ENCODE data around the gene CACNA2D4.

Gene CACNA2D4

GRCh38 chr12:1837541-1838204 is 80.8 kb downstream of the CACNA2D4 start:
- TF ChIP-seq, protein P1, sequence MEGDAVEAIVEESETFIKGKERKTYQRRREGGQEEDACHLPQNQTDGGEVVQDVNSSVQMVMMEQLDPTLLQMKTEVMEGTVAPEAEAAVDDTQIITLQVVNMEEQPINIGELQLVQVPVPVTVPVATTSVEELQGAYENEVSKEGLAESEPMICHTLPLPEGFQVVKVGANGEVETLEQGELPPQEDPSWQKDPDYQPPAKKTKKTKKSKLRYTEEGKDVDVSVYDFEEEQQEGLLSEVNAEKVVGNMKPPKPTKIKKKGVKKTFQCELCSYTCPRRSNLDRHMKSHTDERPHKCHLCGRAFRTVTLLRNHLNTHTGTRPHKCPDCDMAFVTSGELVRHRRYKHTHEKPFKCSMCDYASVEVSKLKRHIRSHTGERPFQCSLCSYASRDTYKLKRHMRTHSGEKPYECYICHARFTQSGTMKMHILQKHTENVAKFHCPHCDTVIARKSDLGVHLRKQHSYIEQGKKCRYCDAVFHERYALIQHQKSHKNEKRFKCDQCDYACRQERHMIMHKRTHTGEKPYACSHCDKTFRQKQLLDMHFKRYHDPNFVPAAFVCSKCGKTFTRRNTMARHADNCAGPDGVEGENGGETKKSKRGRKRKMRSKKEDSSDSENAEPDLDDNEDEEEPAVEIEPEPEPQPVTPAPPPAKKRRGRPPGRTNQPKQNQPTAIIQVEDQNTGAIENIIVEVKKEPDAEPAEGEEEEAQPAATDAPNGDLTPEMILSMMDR (conservative IDR thresholded peaks at IDR 0.05) = no peak
- no peak for TF ChIP-seq ZFX (IDR thresholded peaks at IDR 0.05)
- no peak overlapping the region for H3K27ac ChIP-seq

- no peak overlapping the region for H3K27ac ChIP-seq
- TF ChIP-seq, protein P1 (conservative IDR thresholded peaks at IDR 0.05) = no peak
- TF ChIP-seq ZFX (IDR thresholded peaks at IDR 0.05) = no peak
These were observed 81.5 kb downstream of the CACNA2D4 start for GRCh38 chr12:1836854-1837421.

- TF ChIP-seq, protein P1 (conservative IDR thresholded peaks at IDR 0.05) = no peak
- no peak for TF ChIP-seq ZFX (IDR thresholded peaks at IDR 0.05)
- H3K27ac ChIP-seq = no peak overlapping the region
These were observed 82.1 kb downstream of the CACNA2D4 start for GRCh38 chr12:1836241-1836803.

GRCh38 chr12:1835211-1836131 is 83.0 kb downstream of the CACNA2D4 start:
- TF ChIP-seq, protein P1 (conservative IDR thresholded peaks at IDR 0.05) = no peak
- TF ChIP-seq ZFX (IDR thresholded peaks at IDR 0.05) = no peak
- no peak overlapping the region for H3K27ac ChIP-seq

GRCh38 chr12:1834186-1834925 is 84.1 kb downstream of the CACNA2D4 start:
- no peak overlapping the region for H3K27ac ChIP-seq

DNA sequence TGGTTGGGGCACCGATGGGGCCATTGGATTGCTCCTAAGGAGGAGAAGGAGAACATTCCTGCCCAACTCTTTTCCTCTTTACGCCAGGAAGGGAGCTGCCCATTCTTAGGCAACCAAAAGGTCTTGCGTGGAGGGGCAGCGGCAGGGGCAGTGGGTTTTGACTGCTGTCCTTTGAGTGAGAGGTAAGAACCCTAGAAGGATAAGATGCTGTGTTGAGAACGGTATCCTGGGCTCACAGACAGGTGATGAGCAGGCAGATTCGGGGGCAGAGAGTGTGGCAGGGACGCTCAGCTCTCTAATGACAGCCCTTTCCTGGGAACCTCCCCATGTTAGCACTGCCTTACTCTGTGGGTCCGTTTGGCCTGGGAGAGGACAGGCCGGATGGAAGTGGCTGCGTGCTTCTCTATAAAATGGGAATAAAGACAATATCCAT is 84.8 kb downstream of the CACNA2D4 start:
- no peak for TF ChIP-seq ZFX (IDR thresholded peaks at IDR 0.05)
- TF ChIP-seq, protein P1 (conservative IDR thresholded peaks at IDR 0.05) = no peak
- H3K27ac ChIP-seq = no peak overlapping the region

More at GRCh38 chr12:1834186-1834925, 84.1 kb downstream of the CACNA2D4 start:
- TF ChIP-seq, protein P1 (conservative IDR thresholded peaks at IDR 0.05) = no peak
- TF ChIP-seq ZFX (IDR thresholded peaks at IDR 0.05) = no peak
